ENCODE results near the gene ZSCAN12. TPM values are rescaled to one million over a fixed set of nuclear protein-coding genes. Genes with fewer than 3 reads are reported as not detected.
"Not testable (repeated sequence)": the region's sequence is repeated elsewhere in the genome, so short reads cannot be mapped to it uniquely, and the experiment has no call there.

The ZSCAN12 gene
- 4.8 and 6.6 TPM in 2 replicates for total RNA-seq (2014; rRNA removed; shearing (Covaris generic))

DNA sequence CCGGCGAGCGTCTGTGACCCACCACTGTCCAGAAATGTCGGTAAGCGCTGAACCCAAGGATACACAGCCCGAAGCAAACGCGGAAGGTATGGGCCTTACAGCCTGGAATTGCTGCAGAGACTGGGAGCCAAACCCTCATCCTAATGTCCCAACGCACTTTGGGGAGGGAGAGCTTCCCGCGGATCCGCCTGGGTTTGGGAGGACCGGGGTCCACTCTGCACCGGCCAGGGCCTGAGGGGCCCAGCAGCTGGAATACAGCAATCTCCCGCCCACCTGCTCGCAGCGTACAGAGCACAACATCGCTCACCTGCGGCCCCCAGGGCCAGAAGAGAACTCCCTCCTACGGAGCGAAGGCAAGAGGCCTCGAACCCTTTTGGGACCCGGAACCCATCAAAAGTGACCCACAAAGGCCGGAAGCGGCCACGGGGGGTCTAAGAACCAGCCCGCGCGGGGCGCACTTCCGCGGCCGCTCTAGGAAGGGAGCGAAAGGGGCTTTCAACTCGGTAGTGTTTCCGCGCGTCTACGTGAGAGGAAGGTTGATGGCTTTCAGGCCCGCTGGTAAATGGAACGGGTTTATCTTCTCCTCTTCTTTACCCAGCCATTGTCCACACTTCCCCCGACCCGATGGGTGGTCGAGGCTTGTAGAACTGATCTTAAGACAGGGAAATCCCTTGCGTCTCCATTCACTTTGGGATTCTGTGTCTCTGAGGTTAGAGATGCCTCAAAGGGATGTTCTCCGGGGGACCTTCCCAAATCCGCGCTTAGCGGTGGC lies at the start of gene ZSCAN12:
ZSCAN12 (minus strand) TSS at position 398 of the 772 bp plus-strand sequence. CDS start 1,342 bp downstream, outside the sequence.
- Histone ChIP-seq H3K36me3 (peaks cover 37% of the 10 kb centered on the region), H3K4me3 (peak within 1 kb of the TSS; percentile 59), H3K27me3 (replicated peaks) (no peaks in the 10 kb centered on the region), H3K4me1 (replicated peaks) (peaks cover 21% of the 10 kb centered on the region), H3K9me3 (replicated peaks) (no peaks in the 10 kb centered on the region), H3K27ac (peak within 1 kb of the TSS; percentile 36)
- peak; percentile 89 to 91 for DNase-seq (ENCODE audit: low read depth in 1 of 2, low spot score in 2 of 2)

DNA sequence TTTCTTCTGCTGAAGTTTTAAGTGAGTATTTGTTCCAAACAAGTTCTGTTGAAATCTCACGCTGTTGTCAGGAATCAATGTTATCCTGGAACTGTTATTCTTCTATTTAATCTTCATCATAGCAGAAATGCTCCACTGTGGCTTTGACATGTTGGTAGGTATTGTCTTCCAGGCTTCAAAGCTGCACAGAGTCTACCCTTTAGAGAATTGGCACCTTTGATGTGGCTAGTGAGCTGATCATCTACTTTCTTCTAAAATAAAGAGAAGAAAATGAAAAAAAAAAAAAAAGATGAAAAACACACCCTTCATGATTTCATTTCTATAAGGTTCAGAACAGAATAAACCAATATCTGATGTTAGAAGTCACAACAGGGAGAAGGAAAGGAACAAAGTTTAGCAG lies 49.5 kb upstream of the ZSCAN12 start:
- Histone ChIP-seq H3K27me3 (replicated peaks) (peaks cover 5% of the 10 kb centered on the region), H3K4me1 (replicated peaks) (no peaks in the 10 kb centered on the region), H3K4me3 (no peak overlapping the region), H3K9me3 (replicated peaks) (no peaks in the 10 kb centered on the region), H3K36me3 (no peaks in the 10 kb centered on the region), H3K27ac (no peak overlapping the region)
- no peak for DNase-seq (ENCODE audit: low read depth in 1 of 2, low spot score in 2 of 2)

DNA sequence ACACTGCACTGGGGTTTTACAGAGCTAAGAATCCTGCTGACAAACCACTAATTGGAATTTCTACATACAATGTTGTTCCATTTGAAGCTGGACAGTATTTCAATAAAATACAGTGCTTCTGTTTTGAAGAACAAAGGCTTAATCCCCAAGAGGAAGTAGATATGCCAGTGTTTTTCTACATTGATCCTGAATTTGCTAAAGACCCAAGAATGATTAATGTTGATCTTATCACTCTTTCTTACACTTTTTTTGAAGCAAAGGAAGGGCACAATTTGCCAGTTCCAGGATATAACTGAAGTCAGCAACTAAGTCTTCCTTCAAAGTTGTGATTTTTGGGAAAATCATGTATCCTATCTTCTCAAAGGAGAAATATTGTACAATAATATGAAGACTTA lies 48.0 kb upstream of the ZSCAN12 start:
- H3K9me3 ChIP-seq (replicated peaks); H3K4me1 ChIP-seq (replicated peaks); H3K27ac ChIP-seq; H3K27me3 ChIP-seq (replicated peaks); H3K36me3 ChIP-seq; DNase-seq (ENCODE audit: low read depth in 1 of 2, low spot score in 2 of 2): not testable (repeated sequence)
- peak overlapping the region; percentile 26 for H3K4me3 ChIP-seq

DNA sequence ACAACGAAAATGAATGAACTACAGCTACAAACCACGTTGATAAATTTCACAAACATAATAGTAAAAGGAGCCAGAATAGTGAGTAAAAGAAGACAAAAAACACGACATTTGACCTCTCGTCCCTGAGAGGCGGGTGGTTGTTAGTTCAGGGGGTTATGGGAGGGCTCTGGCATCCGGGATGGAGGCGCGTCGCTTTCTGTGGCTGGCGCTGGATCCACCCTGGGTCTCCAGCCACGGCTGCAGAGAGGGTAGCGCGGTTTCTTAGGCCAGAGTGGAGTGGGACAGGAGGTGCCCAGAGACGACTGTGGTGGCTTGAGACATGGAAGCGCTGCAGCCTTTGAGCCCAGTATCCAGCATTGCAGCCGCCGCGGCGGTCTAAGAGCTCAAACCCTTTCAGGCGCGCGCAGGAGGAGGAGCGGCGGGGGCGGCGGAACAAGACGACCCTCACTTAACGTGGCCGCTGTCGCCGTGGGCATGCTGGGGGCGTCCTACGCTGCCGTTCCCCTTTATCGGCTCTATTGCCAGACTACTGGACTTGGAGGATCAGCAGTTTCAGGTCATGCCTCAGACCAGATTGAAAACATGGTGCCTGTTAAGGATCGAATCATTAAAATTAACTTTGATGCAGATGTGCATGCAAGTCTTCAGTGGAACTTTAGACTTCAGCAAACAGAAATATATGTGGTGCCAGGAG lies 47.4 kb upstream of the ZSCAN12 start:
- DNase-seq (ENCODE audit: low read depth in 1 of 2, low spot score in 2 of 2): peak in 1 of 2 experiments; percentile 9
- no peak overlapping the region for H3K27ac ChIP-seq

GRCh38 chr6:28444759-28445158 lies 45.2 kb upstream of the ZSCAN12 start:
- H3K9me3 ChIP-seq (replicated peaks); H3K27ac ChIP-seq; H3K4me1 ChIP-seq (replicated peaks); H3K4me3 ChIP-seq; H3K27me3 ChIP-seq (replicated peaks); H3K36me3 ChIP-seq; DNase-seq (ENCODE audit: low read depth in 1 of 2, low spot score in 2 of 2): not testable (repeated sequence)

More for the DNA sequence above, 47.4 kb upstream of the ZSCAN12 start:
- Histone ChIP-seq H3K9me3 (replicated peaks) (no peaks in the 10 kb centered on the region), H3K4me1 (replicated peaks) (0 out of 2 replicates have a peak, but pooled peaks cover 4% of the 10 kb centered on the region), H3K36me3 (no peaks in the 10 kb centered on the region), H3K27me3 (replicated peaks) (peaks cover 5% of the 10 kb centered on the region; the same call in 1 of the 2 replicates), H3K4me3 (peak overlapping the region; percentile 26)

- 0 out of 2 replicates have a peak, but pooled peaks cover 4% of the 10 kb centered on the region for H3K4me1 ChIP-seq (replicated peaks)
- H3K36me3 ChIP-seq: no peaks in the 10 kb centered on the region
- peak within 1 kb of the TSS; percentile 61 for H3K4me3 ChIP-seq
- H3K9me3 ChIP-seq (replicated peaks): no peaks in the 10 kb centered on the region
- peak; percentile 82 to 84 for DNase-seq (ENCODE audit: low read depth in 1 of 2, low spot score in 2 of 2)
- H3K27ac ChIP-seq: peak within 1 kb of the TSS; percentile 55
- peaks cover 5% of the 10 kb centered on the region; the same call in 1 of the 2 replicates for H3K27me3 ChIP-seq (replicated peaks)
Observed at GRCh38 chr6:28443112-28443773, 43.7 kb upstream of the ZSCAN12 start, which contains the start of gene ZSCAN23. TSS of gene ZSCAN23 (minus strand) at chr6:28443491. CDS start at chr6:28436266, 7,225 bp downstream.

DNA sequence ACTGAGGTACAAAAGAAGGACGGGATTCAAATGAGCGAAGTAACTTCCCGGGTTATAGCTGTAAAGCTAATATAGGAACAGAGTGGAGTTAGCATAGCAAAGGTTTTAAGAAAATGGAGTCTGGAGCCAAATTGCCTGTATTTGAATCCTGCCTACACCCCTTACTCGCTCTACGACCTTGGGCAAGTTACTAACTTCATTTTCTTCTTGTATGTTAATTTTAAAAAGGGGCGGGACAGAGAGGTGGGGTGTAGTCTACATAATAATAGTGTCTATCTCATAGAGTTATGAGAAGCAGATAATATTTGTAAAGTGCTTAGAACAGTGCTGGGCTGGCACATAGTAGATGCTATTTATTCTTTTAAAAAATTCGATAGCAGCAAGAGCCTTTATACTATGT lies 43.0 kb upstream of the ZSCAN12 start:
- Histone ChIP-seq H3K4me3 (peak overlapping the region; percentile 61), H3K4me1 (replicated peaks) (0 out of 2 replicates have a peak, but pooled peaks cover 4% of the 10 kb centered on the region), H3K27ac (peak overlapping the region; percentile 55), H3K27me3 (replicated peaks) (peaks cover 5% of the 10 kb centered on the region; the same call in 1 of the 2 replicates), H3K36me3 (no peaks in the 10 kb centered on the region), H3K9me3 (replicated peaks) (no peaks in the 10 kb centered on the region)
- DNase-seq (ENCODE audit: low read depth in 1 of 2, low spot score in 2 of 2): no peak

GRCh38 chr6:28436404-28436803 lies 36.9 kb upstream of the ZSCAN12 start:
- Histone ChIP-seq H3K27me3 (replicated peaks) (no peaks in the 10 kb centered on the region), H3K36me3 (peaks cover 2% of the 10 kb centered on the region; the same call in 1 of the 2 replicates), H3K4me3 (no peak overlapping the region), H3K27ac (no peak overlapping the region), H3K9me3 (replicated peaks) (no peaks in the 10 kb centered on the region), H3K4me1 (replicated peaks) (no peaks in the 10 kb centered on the region)
- no peak for DNase-seq (ENCODE audit: low read depth in 1 of 2, low spot score in 2 of 2)

GRCh38 chr6:28433119-28433518 lies 33.6 kb upstream of the ZSCAN12 start:
- Histone ChIP-seq H3K36me3 (peaks cover 2% of the 10 kb centered on the region; the same call in 1 of the 2 replicates), H3K27ac (no peak overlapping the region), H3K27me3 (replicated peaks) (no peaks in the 10 kb centered on the region), H3K4me1 (replicated peaks) (no peaks in the 10 kb centered on the region), H3K4me3 (no peak overlapping the region), H3K9me3 (replicated peaks) (no peaks in the 10 kb centered on the region)
- DNase-seq (ENCODE audit: low read depth in 1 of 2, low spot score in 2 of 2): no peak

GRCh38 chr6:28429781-28430180 lies 30.2 kb upstream of the ZSCAN12 start:
- Histone ChIP-seq H3K4me3 (no peak overlapping the region), H3K36me3 (peaks cover 2% of the 10 kb centered on the region; the same call in 1 of the 2 replicates), H3K9me3 (replicated peaks) (no peaks in the 10 kb centered on the region; the same call in 1 of the 2 replicates), H3K27ac (no peak overlapping the region), H3K27me3 (replicated peaks) (no peaks in the 10 kb centered on the region), H3K4me1 (replicated peaks) (no peaks in the 10 kb centered on the region)
- DNase-seq (ENCODE audit: low read depth in 1 of 2, low spot score in 2 of 2): no peak

GRCh38 chr6:28425944-28426541 lies 26.5 kb upstream of the ZSCAN12 start:
- Histone ChIP-seq H3K9me3 (replicated peaks) (no peaks in the 10 kb centered on the region; the same call in 1 of the 2 replicates), H3K27ac (no peak overlapping the region), H3K36me3 (no peaks in the 10 kb centered on the region; the same call in 1 of the 2 replicates), H3K4me3 (no peak overlapping the region), H3K27me3 (replicated peaks) (no peaks in the 10 kb centered on the region), H3K4me1 (replicated peaks) (no peaks in the 10 kb centered on the region)
- no peak for DNase-seq (ENCODE audit: low read depth in 1 of 2, low spot score in 2 of 2)

- no peak for DNase-seq (ENCODE audit: low read depth in 1 of 2, low spot score in 2 of 2)
- H3K27ac ChIP-seq: no peak overlapping the region
- no peaks in the 10 kb centered on the region; the same call in 1 of the 2 replicates for H3K9me3 ChIP-seq (replicated peaks)
- no peaks in the 10 kb centered on the region for H3K27me3 ChIP-seq (replicated peaks)
- no peaks in the 10 kb centered on the region for H3K4me1 ChIP-seq (replicated peaks)
- H3K4me3 ChIP-seq: no peak overlapping the region
- H3K36me3 ChIP-seq: no peaks in the 10 kb centered on the region; the same call in 1 of the 2 replicates
Observed at GRCh38 chr6:28424163-28424562, 24.6 kb upstream of the ZSCAN12 start.

DNA sequence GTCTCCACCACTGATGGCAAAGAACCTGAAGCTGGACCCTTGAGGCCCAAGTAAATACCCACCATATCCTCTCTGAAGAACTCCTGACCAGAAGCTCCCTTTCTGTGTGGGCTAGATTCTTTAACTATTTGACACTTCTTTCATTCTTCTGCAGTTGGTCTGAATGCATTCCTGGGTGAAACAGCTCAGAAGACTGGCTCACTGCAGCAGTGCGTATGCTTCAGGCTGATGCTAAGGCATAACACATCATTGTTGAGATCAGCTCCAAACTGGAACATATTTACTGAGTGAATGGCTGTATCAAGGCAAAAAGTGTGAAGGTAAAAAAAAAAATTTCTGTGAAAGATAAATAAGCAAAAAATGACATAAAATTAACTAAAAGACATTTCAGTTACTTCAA lies 24.0 kb upstream of the ZSCAN12 start:
- Histone ChIP-seq H3K36me3 (no peaks in the 10 kb centered on the region; the same call in 1 of the 2 replicates), H3K9me3 (replicated peaks) (no peaks in the 10 kb centered on the region; the same call in 1 of the 2 replicates), H3K27ac (no peak overlapping the region), H3K27me3 (replicated peaks) (no peaks in the 10 kb centered on the region), H3K4me1 (replicated peaks) (no peaks in the 10 kb centered on the region), H3K4me3 (no peak overlapping the region)
- no peak for DNase-seq (ENCODE audit: low read depth in 1 of 2, low spot score in 2 of 2)

Data from SJSA1 (cell line).